ENCODE results near the gene NAV3. TPM values are rescaled to one million over a fixed set of nuclear protein-coding genes. Genes with fewer than 3 reads are reported as not detected.

Gene NAV3
- total and polyA plus RNA-seq, 7 donors, result 0.50 to 13.3 (median 6.8) TPM; not detected in 1

GRCh38 chr12:77837876-77838291 lies 7.2 kb downstream of the NAV3 start:
- Histone ChIP-seq H3K36me3 (no peaks in the 10 kb centered on the region), H3K27ac (no peak overlapping the region), H3K4me3 (no peak overlapping the region), H3K9me3 (no peaks in the 10 kb centered on the region), H3K4me1 (no peaks in the 10 kb centered on the region), H3K27me3 (no peaks in the 10 kb centered on the region)
- TF ChIP-seq POLR2AphosphoS5 (IDR thresholded peaks at IDR 0.05) (no peak), CTCF (IDR thresholded peaks at IDR 0.05) (no peak), EP300 (IDR thresholded peaks at IDR 0.05) (no peak), POLR2A (IDR thresholded peaks at IDR 0.05) (no peak)
- DNase-seq, result no peak
- WGBS, 2 donors, result 58 to 65% methylated on average over 3 of the region's 3 CpGs
- intact Hi-C loops (cut with DNase I), result no loop called here

GRCh38 chr12:77841521-77841920 lies 10.8 kb downstream of the NAV3 start:
- H3K36me3 ChIP-seq, result no peaks in the 10 kb centered on the region
- TF ChIP-seq POLR2A (IDR thresholded peaks at IDR 0.05) (no peak), EP300 (IDR thresholded peaks at IDR 0.05) (no peak), POLR2AphosphoS5 (IDR thresholded peaks at IDR 0.05) (no peak)
- DNase-seq, result no peak
- H3K27me3 ChIP-seq, result no peaks in the 10 kb centered on the region
- no peaks in the 10 kb centered on the region for H3K9me3 ChIP-seq
- no peak overlapping the region for H3K27ac ChIP-seq
- H3K4me1 ChIP-seq, result no peaks in the 10 kb centered on the region
- H3K4me3 ChIP-seq, result no peak overlapping the region
- intact Hi-C loops (cut with DNase I), result no loop called here

- TF ChIP-seq POLR2AphosphoS5 (IDR thresholded peaks at IDR 0.05), result no peak
- no peak for TF ChIP-seq CTCF (IDR thresholded peaks at IDR 0.05)
- TF ChIP-seq POLR2A (IDR thresholded peaks at IDR 0.05), result no peak
- no peak for TF ChIP-seq EP300 (IDR thresholded peaks at IDR 0.05)
- 82 to 86% methylated on average over 5 of the region's 5 CpGs for WGBS, 2 donors
Measured at GRCh38 chr12:77842430-77842829, 11.7 kb downstream of the NAV3 start.

GRCh38 chr12:77845831-77846230 lies 15.1 kb downstream of the NAV3 start:
- Histone ChIP-seq H3K4me3 (no peak overlapping the region), H3K9me3 (no peaks in the 10 kb centered on the region), H3K36me3 (no peaks in the 10 kb centered on the region), H3K27me3 (no peaks in the 10 kb centered on the region), H3K4me1 (peaks cover 0 to 35% (median 9%) of the 10 kb centered on the region in 4 donors), H3K27ac (no peak overlapping the region)
- intact Hi-C loops (cut with DNase I), result no loop called here
- no peak for DNase-seq
- TF ChIP-seq POLR2AphosphoS5 (IDR thresholded peaks at IDR 0.05) (no peak), POLR2A (IDR thresholded peaks at IDR 0.05) (no peak), EP300 (IDR thresholded peaks at IDR 0.05) (no peak), CTCF (IDR thresholded peaks at IDR 0.05) (no peak)
- 76 to 82% methylated on average over 4 of the region's 4 CpGs for WGBS, 2 donors

More at GRCh38 chr12:77842430-77842829, 11.7 kb downstream of the NAV3 start:
- Histone ChIP-seq H3K4me3 (no peak overlapping the region), H3K36me3 (no peaks in the 10 kb centered on the region), H3K27me3 (no peaks in the 10 kb centered on the region), H3K27ac (no peak overlapping the region), H3K9me3 (no peaks in the 10 kb centered on the region), H3K4me1 (peaks cover 0 to 6% (median 2%) of the 10 kb centered on the region in 4 donors)
- DNase-seq, result no peak
- intact Hi-C loops (cut with DNase I), result no loop called here

GRCh38 chr12:77847060-77847541 lies 16.4 kb downstream of the NAV3 start:
- peaks cover 0 to 35% (median 9%) of the 10 kb centered on the region in 4 donors for H3K4me1 ChIP-seq
- intact Hi-C loops (cut with DNase I), result no loop called here
- H3K36me3 ChIP-seq, result no peaks in the 10 kb centered on the region
- peak overlapping the region in 3 of 4 donors; percentile 53 to 71 (median 54) for H3K27ac ChIP-seq
- no peaks in the 10 kb centered on the region for H3K27me3 ChIP-seq
- H3K9me3 ChIP-seq, result no peaks in the 10 kb centered on the region
- no peak for DNase-seq
- TF ChIP-seq POLR2AphosphoS5 (IDR thresholded peaks at IDR 0.05), result no peak
- no peak for TF ChIP-seq CTCF (IDR thresholded peaks at IDR 0.05)
- no peak for TF ChIP-seq EP300 (IDR thresholded peaks at IDR 0.05)
- no peak for TF ChIP-seq POLR2A (IDR thresholded peaks at IDR 0.05)
- 31 to 43% methylated on average over 2 of the region's 2 CpGs for WGBS, 2 donors
- H3K4me3 ChIP-seq, result no peak overlapping the region

All from sigmoid colon (tissue), 7 donors.